Measurements from ENCODE around the gene PSME3.

Gene PSME3

DNA sequence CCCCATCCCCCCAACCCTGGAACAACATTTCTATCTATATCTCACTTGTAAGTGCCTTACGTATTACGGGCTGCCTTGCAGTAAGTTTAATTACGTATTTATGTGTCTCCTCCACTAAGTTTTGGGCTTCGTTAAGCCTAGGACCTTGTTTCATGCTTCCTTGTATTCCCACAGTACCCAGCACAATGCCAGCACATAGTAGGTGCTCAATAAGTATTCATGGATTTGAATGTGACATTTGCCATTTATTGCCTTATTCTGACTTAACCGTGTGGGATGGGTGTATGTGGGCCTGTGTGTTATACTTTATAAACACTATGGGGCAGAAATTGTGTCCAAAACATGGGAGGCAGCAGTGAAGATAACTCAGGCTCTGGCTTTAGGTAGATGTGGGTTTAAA is 40.7 kb upstream of the PSME3 start:
- no peak for DNase-seq (ENCODE audit: low read depth)
- TF ChIP-seq, protein P1, sequence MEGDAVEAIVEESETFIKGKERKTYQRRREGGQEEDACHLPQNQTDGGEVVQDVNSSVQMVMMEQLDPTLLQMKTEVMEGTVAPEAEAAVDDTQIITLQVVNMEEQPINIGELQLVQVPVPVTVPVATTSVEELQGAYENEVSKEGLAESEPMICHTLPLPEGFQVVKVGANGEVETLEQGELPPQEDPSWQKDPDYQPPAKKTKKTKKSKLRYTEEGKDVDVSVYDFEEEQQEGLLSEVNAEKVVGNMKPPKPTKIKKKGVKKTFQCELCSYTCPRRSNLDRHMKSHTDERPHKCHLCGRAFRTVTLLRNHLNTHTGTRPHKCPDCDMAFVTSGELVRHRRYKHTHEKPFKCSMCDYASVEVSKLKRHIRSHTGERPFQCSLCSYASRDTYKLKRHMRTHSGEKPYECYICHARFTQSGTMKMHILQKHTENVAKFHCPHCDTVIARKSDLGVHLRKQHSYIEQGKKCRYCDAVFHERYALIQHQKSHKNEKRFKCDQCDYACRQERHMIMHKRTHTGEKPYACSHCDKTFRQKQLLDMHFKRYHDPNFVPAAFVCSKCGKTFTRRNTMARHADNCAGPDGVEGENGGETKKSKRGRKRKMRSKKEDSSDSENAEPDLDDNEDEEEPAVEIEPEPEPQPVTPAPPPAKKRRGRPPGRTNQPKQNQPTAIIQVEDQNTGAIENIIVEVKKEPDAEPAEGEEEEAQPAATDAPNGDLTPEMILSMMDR (conservative IDR thresholded peaks at IDR 0.05; ENCODE audit: low read length), result no peak
- no peak overlapping the region for H3K4me3 ChIP-seq (ENCODE audit: low read length)

DNA sequence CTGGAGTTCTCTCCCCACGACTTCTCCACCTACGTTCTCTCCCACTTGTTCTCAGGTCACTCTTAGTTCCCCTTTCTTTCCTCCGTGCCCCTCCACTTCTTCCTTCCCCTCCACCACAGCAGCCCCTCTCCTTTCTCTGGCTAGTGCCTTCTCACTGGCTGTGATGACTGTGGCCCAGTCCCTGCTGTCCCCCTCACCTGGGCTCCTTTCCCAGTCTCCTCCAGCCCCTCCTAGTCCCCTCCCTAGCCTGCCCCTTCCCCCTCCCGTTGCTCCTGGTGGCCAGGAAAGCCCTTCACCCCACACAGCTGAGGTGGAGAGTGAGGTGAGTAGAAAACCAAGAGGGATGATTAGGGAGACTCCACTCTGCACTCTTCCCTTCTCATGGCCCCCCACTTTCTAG is 38.1 kb upstream of the PSME3 start:
- DNase-seq (ENCODE audit: low read depth), result no peak
- no peak overlapping the region for H3K4me3 ChIP-seq (ENCODE audit: low read length)
- TF ChIP-seq, protein P1 (conservative IDR thresholded peaks at IDR 0.05; ENCODE audit: low read length), result no peak

DNA sequence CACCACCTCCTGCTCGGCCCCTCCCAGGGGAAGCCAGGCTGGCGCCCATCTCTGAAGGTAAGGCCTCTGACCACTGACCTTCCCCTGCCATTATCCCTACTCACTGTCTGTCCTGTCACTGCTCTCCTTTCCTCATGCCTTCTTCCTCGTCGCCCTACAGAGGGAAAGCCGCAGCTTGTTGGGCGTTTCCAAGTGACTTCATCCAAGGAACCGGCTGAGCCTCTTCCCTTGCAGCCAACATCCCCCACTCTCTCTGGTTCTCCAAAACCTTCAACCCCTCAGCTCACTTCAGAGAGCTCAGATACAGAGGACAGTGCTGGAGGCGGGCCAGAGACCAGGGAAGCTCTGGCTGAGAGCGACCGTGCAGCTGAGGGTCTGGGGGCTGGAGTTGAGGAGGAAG is 37.7 kb upstream of the PSME3 start:
- TF ChIP-seq, protein P1 (conservative IDR thresholded peaks at IDR 0.05; ENCODE audit: low read length), result no peak
- no peak overlapping the region for H3K4me3 ChIP-seq (ENCODE audit: low read length)
- DNase-seq (ENCODE audit: low read depth), result no peak

DNA sequence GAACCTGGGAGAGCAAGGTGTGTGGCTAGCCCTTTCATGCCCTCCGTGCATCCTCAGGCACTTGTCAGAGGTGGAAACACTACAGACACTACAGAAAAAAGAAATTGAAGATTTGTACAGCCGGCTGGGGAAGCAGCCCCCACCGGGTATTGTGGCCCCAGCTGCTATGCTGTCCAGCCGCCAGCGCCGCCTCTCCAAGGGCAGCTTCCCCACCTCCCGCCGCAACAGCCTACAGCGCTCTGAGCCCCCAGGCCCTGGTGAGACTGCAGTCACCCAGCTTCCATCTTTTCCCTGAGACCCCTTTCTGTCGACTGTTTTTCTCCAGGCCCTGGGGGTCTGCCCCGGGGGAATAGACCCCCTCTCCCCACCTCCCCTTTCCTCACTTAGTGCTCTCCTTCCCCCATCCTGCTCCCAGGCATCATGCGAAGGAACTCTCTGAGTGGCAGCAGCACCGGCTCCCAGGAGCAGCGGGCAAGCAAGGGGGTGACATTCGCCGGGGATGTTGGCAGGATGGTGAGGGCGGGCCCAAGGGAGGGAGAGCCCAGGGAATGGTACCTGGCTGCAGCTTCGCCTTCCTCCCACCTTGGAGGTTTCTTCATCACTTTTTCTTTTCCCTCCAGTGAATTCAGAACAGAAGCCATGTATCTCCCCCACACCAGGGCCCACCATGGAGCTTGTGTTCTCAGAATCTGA is 37.0 kb upstream of the PSME3 start:
- TF ChIP-seq, protein P1 (conservative IDR thresholded peaks at IDR 0.05; ENCODE audit: low read length), result no peak
- no peak for DNase-seq (ENCODE audit: low read depth)
- H3K4me3 ChIP-seq (ENCODE audit: low read length), result no peak overlapping the region

DNA sequence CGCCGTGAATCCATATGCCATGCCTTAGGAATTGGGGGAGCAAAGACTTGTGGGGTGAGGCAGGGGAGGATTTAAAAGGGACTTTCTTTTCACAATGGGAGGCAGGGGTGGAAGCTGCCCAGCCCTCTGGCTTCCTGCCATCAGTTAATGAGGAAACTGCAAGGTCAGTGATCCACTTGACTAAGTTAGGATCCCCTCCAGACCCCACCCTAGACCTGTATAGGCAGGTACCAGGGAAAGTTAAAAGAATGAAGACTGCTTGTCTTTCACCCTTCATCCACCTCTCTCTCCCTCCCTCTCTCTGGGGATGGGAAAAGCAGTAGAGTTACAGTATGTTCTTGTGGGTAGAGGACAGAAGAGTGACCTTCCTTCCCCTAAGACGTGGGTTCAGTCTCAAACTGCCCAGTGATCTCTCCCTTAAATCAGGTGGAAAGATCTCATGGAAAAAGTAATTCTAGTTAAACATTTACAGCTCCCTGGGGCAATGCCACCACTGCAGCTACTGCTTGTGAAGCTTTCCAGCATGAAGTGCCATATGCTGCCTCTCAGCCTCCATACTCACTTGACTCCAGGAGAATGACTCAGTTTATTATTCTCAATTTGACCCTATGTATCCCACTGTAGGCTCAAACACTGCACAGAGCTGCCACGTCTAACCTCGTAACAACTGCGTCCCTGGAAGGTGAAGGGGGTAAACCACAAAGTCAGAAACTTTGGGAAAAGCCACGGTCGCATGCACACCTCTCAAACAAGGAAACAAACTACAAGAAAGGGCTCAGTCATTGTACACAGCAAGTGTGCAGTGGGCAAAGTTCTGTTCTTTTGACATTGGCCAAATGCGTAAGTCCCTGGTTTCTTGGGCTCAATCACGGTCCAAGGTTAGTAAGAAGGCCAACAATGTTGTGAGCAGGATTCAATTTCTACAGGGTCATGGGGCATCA is 35.9 kb upstream of the PSME3 start:
- TF ChIP-seq, protein P1 (conservative IDR thresholded peaks at IDR 0.05; ENCODE audit: low read length), result no peak
- peak overlapping the region; percentile 94 for H3K4me3 ChIP-seq (ENCODE audit: low read length)
- DNase-seq (ENCODE audit: low read depth), result no peak

DNA sequence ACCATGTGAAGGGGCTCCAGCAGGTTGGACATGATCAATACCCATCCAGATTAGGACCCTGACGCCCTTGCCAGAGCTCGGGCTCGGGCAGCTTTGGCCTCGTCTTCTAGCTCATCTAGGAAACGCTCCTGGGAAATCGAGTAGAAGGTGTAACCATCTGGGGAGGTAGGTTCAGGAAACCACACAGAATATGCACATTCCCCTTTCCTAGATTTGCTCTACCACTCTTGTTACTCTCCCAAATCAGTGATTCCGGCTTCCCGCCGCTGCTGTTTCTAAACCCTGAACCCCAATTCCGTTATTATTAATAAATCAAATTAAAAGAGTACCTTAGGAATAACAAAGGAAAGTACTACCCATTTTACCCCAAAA is 35.2 kb upstream of the PSME3 start:
- peak overlapping the region; percentile 94 for H3K4me3 ChIP-seq (ENCODE audit: low read length)
- DNase-seq (ENCODE audit: low read depth), result no peak

More for the DNA sequence above, 35.2 kb upstream of the PSME3 start:
- TF ChIP-seq, protein P1 (conservative IDR thresholded peaks at IDR 0.05; ENCODE audit: low read length), result no peak

All from AG10803 (cell line).